Inferior parietal cortex (tissue), 1 donor: Measurements from ENCODE around the gene ABCG2.

Experiments used
- DNase-seq: peaks from one replicate; pipeline ENCODE4 v3.0.0-alpha.2; 2016; ENCODE audit errors: extremely low spot score

Gene ABCG2

DNA sequence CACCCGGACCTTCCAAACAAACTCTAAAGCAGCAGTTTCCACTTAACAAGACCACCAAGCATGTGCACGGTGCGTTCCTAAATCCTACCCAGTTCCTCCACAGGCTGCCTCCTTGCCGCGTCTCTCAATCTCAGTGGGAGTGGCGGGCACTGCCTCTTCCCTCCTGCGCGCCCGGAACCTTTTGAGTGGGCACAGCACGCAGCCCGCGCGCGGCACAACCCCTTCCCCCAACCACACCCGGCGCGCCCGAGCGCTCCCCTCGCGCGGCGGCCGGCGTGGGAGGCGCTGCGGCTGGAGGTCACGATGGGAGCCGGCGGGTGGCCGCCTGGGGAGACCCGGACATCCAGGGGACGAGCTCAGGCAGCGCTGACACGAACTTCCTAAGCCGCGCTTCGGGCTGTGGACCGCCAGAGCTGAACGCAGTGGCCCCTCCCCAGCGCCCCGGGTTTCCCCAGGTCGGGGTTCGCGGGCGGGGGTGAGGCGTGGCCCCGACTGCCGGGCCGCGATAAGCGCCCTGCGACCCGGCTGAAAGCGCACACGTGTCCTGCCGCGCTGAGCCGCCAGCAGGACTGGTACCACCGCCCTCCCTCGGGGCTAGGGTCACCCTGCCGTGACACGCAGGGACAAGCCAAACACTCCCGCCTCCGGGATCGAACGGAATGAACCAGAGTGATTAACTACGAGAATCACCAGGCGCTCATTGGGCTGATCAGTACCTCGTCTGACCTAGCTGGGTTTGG is at the start of gene ABCG2:
ABCG2 (minus strand) TSS at position 151 of the 740 bp plus-strand sequence. CDS start 18,644 bp downstream, outside the sequence.
- DNase-seq, result no peak

DNA sequence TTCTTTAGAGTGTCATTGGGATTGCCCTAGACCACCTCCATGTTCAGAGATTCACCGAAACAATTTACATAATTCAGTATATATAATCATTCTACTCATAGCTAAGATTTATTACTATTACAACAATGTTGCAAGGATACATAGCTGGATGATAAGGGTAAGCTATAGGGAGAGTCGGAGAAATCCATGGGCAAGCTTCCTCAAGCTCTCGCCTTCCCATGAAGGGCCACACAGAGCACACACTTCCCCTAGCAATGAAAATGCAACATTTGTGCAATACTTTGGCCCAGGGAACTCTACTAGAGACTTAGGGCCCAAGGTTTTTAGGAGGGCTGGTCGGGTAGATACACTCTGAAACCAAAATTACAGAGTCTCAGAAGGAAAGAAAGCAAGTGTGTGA is 49.7 kb upstream of the ABCG2 start:
- no peak for DNase-seq

DNA sequence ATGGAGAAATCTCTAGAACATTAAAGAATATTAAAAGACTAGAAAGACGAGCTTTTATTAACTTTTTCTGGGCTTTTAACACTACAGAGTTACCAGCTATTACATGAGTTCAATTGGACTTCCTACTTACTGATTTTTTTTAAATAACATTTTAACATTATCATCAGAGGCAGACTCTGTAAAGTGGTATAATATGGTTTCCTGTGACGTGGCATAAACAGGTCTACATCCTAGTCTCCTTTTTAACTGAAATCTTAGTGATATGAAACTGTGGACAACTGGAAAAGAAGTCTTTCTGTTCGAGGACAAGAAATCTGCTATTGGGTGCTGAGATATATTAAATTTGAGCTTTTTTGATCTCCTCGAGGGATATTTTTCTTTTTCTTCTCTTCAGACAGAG is 48.7 kb upstream of the ABCG2 start:
- DNase-seq, result no peak

DNA sequence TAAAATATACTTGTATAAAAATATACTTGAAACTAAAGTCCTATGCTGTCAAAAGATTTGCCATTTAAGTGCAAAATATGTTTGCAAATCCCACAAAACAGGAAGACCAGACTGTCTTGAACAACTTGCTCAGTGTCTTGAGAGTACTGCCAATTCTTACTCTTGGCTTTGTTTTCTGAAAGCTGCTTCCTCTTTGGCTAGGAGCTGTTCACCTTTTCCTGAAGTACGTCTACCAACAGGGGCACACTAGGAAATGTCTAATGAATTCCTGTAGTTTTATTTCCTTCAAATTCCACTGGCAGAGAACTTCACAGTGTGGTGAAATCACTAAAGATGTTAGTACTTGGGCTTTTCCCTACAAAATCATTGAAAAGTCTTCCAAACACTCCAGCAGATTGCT is 46.4 kb upstream of the ABCG2 start:
- DNase-seq, result no peak

DNA sequence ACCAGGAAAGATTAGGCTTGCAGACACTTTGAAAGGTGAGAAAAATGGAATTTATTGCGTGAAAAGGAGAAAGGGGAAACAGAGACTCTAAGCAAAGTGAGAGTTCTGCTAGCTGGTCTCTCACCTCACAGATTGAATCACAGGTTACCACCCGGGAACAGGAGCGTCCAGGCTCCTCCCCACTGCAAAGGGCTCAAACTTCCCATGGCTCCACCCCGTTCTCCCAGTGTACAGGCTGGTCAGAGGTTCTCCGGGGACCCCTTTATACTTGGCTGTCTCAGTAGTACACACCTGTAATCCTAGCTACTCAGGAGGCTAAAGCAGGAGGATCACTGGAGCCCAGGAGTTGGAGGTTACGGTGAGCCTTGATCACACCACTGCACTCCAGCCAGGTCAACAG is 44.0 kb upstream of the ABCG2 start:
- no peak for DNase-seq

DNA sequence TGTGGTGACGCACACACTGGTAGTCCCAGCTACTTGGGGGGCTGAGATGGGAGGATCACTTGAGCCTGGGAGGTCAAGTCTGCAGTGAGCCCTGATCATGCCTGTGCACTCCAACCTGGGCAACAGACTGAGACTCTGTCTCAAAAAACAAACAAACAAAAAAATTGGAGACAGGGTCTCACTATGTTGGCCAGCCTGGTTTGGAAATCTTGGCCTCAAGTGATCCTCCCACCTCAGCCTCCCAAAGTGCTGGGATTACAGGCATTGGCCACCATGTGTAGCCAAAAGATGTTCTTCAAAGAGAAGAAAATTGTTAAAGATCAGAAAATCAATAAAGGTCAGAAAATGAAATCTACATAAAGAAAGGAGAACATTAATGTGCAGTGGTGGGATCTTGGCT is 41.7 kb upstream of the ABCG2 start:
- DNase-seq, result no peak

DNA sequence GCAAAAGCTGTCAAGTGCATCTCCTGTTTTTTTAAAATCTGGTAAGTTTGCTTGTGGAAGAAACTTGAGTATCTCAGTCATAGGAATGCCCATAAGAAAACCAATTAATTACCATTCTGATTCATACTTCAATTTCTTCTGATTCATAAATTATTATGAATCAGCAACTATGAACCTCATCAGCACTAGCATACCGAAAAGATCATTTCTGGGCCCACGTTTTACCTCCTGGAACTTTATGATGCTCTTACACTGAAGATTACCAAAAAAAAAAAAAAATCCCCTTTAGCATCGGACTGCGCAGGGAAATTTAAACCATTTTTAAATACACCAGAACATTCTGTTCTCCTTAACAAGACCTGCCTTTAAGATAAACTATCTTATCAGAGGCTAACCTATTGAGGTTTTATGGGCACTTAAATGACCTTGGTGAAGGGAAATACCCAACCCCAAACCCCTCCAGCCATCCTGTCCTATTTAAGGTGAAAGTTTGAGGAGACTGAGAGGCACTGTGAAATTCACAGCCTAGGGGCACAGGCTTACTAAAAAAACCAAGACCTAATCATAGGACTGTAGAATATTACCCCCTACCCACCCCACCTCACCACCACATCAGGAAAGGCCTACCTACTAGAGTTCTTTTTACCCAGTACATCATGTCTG is 38.2 kb upstream of the ABCG2 start:
- no peak for DNase-seq

DNA sequence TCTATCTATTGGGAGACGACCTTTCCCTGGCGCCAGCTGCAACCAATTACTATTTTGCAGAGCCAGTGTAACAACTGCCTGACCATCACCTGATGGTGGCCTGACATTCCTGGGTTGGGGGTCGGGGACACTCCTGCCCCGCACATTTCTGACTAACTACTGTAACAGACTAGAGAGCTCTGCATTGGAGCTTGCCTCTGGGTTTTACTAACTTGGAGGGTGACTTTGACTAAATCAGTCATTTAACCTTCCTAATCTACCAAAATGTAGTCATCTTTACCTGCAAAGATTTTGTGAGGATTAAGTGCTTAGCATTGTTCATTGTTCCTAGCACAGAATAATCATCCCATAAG is 37.5 kb upstream of the ABCG2 start:
- DNase-seq, result no peak

DNA sequence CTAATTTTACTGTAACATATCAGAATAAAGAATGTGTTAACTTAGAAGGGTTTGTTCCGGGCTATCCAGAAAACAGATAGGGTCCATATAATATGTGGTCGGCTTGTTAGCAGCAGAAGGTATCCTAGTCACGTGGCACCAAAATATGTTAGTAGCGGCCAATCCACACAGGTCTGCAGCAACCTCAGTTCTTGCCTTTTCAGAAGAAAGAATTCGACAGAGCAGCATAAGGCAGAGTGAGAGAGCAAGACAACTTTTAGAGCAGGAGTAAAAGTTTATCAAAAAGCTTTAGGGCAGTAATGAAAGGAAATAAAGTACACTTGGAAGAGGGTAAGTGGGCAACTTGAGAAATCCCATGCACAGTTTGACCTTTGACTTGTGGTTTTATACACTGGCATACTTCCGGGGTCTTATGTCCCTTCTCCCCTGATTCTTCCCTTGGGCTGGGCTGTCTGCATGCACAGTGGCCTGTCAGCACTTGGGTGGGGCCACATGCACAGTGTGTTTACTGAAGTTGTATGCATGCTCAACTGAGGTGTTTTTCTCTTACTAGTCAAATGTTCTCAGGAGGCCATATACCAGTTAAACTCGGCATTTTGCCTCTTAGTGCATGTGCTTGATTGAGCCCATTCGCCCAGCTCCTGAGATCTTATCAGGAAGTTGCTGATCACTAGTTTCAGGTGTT is 37.0 kb upstream of the ABCG2 start:
- DNase-seq, result no peak

DNA sequence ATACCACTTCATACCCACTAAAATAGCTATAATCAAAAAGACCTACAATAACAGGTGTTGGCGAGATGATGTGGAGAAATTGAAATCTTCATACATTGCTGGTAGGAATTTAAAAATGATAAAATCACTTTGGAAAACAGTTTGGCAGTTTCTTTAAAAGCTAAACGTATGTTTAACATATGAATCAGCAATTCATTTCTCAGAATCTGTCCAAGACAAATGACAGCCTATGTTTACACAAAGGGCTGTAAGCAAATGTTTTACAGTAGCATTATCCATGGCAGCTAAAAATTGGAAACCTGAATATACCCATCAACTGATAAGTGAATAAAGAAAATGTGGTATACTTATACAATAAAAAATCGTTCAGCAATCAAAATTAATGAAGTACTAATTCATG is 33.0 kb upstream of the ABCG2 start:
- DNase-seq, result no peak

DNA sequence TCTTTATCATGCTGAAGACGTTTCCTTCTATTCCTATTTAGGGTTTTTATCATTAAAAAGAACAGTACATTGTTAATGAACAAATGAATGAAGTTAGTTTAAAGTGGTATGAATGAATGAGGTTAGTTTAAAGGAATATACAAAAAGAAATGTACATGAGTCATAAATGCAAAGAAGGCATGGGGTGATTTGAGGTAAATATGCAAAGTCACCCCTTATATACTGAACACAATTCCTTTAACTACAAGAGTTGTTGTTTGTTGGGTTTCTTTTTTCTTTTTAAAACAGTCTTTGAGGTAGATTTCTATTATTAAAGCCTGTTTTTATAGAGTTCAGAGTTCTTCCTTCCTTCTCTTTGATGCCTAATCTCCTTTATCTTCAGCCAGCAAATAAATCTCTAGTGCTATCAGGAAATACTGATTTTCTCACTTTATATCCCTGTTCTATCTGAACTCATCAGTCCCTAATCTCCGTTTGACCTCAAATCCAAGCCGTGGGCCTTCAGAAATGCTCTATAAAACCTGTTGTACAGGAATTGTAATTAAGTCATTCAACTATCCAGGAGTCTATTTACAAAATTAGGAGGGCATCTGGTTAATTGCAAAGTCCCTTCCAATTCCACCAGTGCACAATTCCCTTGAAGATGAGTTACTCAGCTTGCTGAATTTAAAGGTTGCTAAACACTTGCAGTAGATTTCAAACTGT is 31.6 kb upstream of the ABCG2 start:
- no peak for DNase-seq

DNA sequence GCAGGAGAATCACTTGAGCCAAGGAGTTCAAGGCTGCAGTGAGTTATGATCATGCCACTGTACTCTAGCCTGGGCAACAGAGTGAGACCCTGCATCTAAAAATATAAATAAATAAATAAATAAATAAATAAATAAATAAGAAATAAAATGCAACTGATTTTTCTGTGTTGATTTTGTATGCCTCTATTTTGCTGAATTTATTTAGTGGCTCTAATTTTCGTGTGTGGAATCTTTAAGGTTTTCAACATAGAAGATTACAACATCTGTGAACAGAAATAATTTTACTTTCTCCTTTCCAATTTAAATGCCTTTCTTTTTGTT is 30.9 kb upstream of the ABCG2 start:
- no peak for DNase-seq

DNA sequence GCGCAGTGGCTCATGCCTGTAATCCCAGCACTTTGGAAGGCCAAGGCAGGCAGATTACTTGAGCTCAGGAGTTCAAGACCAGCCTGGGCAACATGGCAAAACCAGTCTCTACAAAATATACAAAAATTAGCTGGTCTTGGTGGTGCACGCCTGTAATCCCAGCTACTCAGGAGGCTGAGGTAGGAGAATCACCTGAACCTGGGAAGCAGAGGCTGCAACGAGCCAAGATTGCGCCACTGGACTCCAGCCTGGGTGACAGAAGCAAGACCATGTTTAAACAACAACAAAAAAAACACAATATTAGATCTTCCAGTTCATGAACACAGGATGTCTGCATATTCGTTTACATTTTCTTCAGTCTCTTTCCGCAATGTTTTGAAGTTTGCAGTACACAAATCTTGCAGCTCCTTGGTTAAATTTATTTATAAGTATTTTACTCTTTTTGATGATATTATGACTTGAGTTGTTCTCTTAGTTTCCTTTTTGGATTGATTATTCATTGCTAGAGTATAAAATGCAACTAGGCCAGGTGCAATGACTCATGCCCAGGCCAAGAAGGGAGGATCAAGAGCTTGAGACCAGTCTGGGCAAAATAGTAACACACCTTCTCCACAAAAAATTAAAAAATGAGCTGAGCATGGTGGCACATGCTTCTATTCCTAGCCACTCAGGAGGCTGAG is 30.4 kb upstream of the ABCG2 start:
- no peak for DNase-seq

DNA sequence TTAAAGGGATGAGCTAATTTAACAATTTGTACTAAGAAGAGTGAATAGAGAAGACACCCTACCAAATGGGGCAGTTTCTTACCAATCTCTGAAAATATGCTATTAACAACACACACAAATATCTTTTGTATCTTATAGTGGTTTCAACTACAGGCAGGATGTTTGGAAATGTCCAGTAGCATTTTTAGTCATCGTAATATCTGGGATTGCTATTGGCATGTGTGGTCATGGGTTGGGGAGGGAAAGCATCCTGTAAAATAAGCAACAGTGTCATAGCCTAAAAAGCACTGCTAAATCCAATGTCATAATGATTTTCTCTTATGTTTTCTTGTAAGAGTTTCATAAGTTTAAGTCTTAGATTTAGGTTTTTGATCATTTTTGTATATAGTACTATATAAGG is 29.3 kb upstream of the ABCG2 start:
- DNase-seq, result no peak

DNA sequence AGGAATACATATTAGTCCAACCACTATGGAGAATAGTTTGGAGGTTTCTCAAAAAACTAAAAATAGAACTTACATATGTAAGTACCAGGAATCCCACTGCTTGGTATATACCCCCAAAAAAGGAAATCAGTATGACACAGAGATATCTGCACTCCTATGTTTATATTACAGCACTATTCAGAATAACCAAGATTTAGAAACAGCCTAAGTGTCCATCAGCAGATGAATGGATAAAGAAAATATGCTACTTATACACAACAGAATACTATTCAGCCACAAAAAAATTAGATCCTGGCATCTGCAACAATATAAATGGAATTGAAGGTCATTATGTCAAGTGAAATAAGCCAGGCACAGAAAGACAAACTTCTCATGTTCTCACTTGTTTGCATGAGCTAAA is 27.5 kb upstream of the ABCG2 start:
- no peak for DNase-seq

DNA sequence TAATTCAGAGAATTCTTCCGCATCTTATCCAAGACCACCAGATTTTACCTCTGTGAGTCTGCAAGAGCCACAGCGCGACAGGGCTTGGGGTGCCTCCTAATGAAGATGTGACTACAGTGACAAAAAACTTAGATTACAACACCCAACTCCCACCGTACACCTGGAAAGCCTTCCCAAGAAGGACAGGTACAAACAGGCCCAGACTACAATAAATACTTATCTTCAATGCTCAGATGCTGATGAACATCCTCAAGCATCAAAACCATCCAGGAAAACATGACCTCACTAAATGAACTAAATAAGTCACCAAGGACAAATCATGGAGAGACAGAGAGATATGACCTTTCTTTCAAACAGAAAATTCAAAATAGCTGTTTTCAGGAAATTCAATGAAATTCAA is 20.8 kb upstream of the ABCG2 start:
- DNase-seq, result no peak

DNA sequence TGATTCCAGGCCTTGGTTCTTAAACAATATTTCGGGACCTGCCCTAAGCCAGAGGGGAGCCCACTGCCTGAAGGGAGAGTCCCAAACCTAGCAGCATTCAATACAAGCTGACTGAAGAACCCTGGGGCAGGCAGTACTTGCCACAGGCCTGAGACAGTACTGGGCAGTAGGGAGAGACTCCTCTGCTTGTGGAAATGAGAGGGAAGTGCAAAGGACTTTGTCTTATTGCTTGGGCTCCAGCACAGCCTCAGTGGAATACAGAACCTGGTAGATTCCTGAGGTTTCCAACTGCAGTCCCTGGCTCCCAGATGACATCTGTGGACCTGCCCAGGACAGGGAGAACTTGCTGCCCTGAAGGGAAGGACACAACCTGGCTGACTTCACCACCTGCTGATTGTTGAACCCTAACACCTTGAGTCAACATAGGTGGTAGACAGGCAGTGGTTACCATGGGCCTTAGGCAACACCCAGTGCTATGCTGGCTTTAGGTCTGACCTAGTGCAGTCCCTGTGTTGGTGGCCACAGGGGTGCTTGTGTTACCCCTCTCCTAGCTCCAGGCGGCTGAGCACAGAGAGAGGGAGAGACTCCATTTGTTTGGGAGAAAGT is 20.3 kb upstream of the ABCG2 start:
- DNase-seq, result no peak

DNA sequence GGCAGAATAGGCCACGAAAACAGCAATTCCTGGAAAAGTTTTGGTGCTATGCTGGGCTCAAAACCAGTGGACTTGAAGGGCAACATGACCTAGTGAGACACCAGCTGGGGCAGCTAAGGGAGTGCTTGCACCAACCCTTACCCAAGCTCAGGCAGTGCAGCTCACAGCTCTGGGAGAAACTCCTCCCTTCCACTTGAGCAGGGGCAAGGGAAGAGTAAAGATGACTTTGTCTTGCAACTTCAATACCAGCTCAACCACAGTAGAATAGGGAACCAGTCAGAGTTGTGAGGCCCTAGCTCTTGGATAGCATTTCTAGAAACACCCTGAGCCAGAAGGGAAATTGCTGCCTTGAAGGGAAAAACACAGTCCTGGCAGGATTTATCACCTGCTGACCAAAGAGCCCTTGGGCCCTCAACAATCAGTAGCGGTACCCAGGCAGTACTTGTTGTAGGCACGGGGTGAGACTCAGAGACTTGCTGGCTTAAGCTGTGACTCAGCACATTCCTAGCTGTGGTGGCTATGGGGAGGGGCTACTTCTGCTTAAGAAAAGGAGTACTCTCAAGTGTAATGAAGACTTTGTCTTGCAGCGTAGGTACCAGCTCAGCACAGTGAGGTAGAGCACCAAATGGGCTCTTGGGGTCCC is 19.7 kb upstream of the ABCG2 start:
- DNase-seq, result no peak

DNA sequence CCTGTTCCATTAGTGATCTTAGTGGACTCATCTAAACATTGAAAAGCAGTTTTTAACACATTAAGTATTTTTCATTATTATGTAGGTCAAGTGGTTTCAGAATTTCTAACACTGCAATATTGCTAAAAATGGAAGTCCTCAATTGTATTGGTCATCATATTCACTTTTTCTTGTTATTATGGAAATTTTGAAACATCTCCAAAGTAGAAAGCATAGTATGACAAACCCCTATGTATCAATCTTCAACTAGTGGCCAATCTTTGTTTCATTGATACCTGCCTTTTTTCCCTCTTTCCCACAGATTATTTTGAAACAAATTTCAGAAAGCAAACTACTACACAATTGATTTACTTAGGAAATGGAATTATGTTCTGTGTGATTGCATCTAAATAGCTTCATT is 14.5 kb upstream of the ABCG2 start:
- DNase-seq, result no peak

DNA sequence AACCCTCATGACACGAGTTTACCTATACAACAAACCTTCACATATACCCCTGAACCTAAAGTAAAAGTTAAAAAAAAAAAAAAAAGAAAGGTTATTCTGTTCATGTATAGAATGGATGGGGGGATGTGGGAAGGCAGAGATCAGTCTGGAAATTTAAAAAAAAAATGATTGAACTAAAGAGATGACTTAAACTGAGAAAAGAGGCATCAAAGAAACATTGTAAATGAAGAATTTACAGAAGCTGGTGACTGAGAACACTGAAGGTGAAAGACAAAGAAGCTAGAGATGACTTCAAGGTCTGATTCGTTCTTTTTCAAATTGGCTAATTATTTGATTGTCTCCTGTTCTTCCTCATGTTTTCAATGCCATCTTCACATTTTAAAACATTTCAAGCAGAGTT is 12.8 kb upstream of the ABCG2 start:
- no peak for DNase-seq

DNA sequence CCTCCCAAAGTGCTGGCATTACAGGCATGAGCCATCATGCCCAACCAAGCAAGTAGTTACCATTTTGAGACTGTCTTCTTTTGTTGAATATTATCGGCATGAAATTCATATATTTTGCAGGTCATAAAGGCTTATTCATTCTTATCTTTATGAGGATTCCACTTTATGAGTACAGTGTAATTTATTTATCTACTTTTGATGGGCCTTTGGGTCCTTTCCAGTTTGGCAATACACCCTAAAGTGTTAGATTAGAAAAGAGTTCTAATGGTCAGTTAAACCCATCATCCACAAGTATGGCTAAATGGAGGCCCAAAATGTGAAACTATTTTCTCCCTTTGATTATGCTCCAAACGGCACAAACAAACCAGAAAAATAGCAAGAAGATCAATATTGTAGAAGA is 10.9 kb upstream of the ABCG2 start:
- no peak for DNase-seq
